ENCODE measurements around the gene DPYD. TPM values are rescaled to one million over a fixed set of nuclear protein-coding genes. Genes with fewer than 3 reads are reported as not detected.

DPYD gene
- total and polyA plus RNA-seq, 2 donors from 2014 or later = 4.9 to 41.6 TPM

- no peaks in the 10 kb centered on the region for H3K36me3 ChIP-seq (ENCODE audit: control insufficient read depth in 2 of 3, insufficient read depth in 3 of 3, low read length in 3 of 3)
- no peak overlapping the region for H3K27ac ChIP-seq (ENCODE audit: low read depth in 2 of 2, low read length in 2 of 2)
- no peaks in the 10 kb centered on the region for H3K27me3 ChIP-seq (ENCODE audit: control insufficient read depth, insufficient read depth, low read length)
- H3K4me3 ChIP-seq (ENCODE audit: low read length in 3 of 3) = no peak overlapping the region
- H3K9ac ChIP-seq (ENCODE audit: low read length in 3 of 3) = no peak overlapping the region
- FAIRE-seq = no peak
- H3K9me3 ChIP-seq (ENCODE audit: control insufficient read depth in 2 of 3, insufficient read depth in 1 of 3, low read length in 3 of 3) = no peaks in the 10 kb centered on the region
- TF ChIP-seq CTCF (IDR thresholded peaks at IDR 0.05; ENCODE audit: borderline replicate concordance, extremely low read depth, insufficient read depth) = no peak
- no peak for DNase-seq
- intact Hi-C loops (cut with DNase I) = no loop called here
- H3K4me1 ChIP-seq (ENCODE audit: control insufficient read depth in 2 of 3, insufficient read depth in 2 of 3, low read depth in 1 of 3, low read length in 3 of 3) = no peaks in the 10 kb centered on the region
Measured at GRCh38 chr1:97904534-97904933, 16.3 kb downstream of the DPYD start.

- DNase-seq (peak in 2 of 5 donors; percentile 33 to 57), FAIRE-seq (peak; percentile 6)
- no peak for TF ChIP-seq CTCF (IDR thresholded peaks at IDR 0.05; ENCODE audit: borderline replicate concordance, extremely low read depth, insufficient read depth)
- H3K36me3 ChIP-seq (ENCODE audit: control insufficient read depth in 2 of 3, insufficient read depth in 3 of 3, low read length in 3 of 3) = no peaks in the 10 kb centered on the region
- H3K27me3 ChIP-seq (ENCODE audit: control insufficient read depth, insufficient read depth, low read length) = no peaks in the 10 kb centered on the region
- no peak overlapping the region for H3K27ac ChIP-seq (ENCODE audit: low read depth in 2 of 2, low read length in 2 of 2)
- no peaks in the 10 kb centered on the region for H3K4me1 ChIP-seq (ENCODE audit: control insufficient read depth in 2 of 3, insufficient read depth in 2 of 3, low read depth in 1 of 3, low read length in 3 of 3)
- no peak overlapping the region for H3K9ac ChIP-seq (ENCODE audit: low read length in 3 of 3)
- intact Hi-C loops (cut with DNase I) = no loop called here
- no peaks in the 10 kb centered on the region for H3K9me3 ChIP-seq (ENCODE audit: control insufficient read depth in 2 of 3, insufficient read depth in 1 of 3, low read length in 3 of 3)
- H3K4me3 ChIP-seq (ENCODE audit: low read length in 3 of 3) = no peak overlapping the region
Measured at GRCh38 chr1:97903626-97904025, 17.2 kb downstream of the DPYD start.

- no peak for TF ChIP-seq CTCF (IDR thresholded peaks at IDR 0.05; ENCODE audit: borderline replicate concordance, extremely low read depth, insufficient read depth)
- no peaks in the 10 kb centered on the region for H3K4me1 ChIP-seq (ENCODE audit: control insufficient read depth in 2 of 3, insufficient read depth in 2 of 3, low read depth in 1 of 3, low read length in 3 of 3)
- H3K9me3 ChIP-seq (ENCODE audit: control insufficient read depth in 2 of 3, insufficient read depth in 1 of 3, low read length in 3 of 3) = no peaks in the 10 kb centered on the region
- H3K27me3 ChIP-seq (ENCODE audit: control insufficient read depth, insufficient read depth, low read length) = no peaks in the 10 kb centered on the region
- H3K36me3 ChIP-seq (ENCODE audit: control insufficient read depth in 2 of 3, insufficient read depth in 3 of 3, low read length in 3 of 3) = no peaks in the 10 kb centered on the region
- intact Hi-C loops (cut with DNase I) = no loop called here
- H3K4me3 ChIP-seq (ENCODE audit: low read length in 3 of 3) = no peak overlapping the region
- no peak overlapping the region for H3K27ac ChIP-seq (ENCODE audit: low read depth in 2 of 2, low read length in 2 of 2)
- H3K9ac ChIP-seq (ENCODE audit: low read length in 3 of 3) = no peak overlapping the region
- no peak for FAIRE-seq
- DNase-seq = no peak
Measured at GRCh38 chr1:97902067-97902466, 18.8 kb downstream of the DPYD start.

- Histone ChIP-seq H3K36me3 (ENCODE audit: control insufficient read depth in 2 of 3, insufficient read depth in 3 of 3, low read length in 3 of 3) (no peaks in the 10 kb centered on the region), H3K27ac (ENCODE audit: low read depth in 2 of 2, low read length in 2 of 2) (no peak overlapping the region), H3K27me3 (ENCODE audit: control insufficient read depth, insufficient read depth, low read length) (no peaks in the 10 kb centered on the region), H3K9me3 (ENCODE audit: control insufficient read depth in 2 of 3, insufficient read depth in 1 of 3, low read length in 3 of 3) (no peaks in the 10 kb centered on the region), H3K4me3 (ENCODE audit: low read length in 3 of 3) (no peak overlapping the region), H3K9ac (ENCODE audit: low read length in 3 of 3) (no peak overlapping the region), H3K4me1 (ENCODE audit: control insufficient read depth in 2 of 3, insufficient read depth in 2 of 3, low read depth in 1 of 3, low read length in 3 of 3) (no peaks in the 10 kb centered on the region)
- DNase-seq (no peak), FAIRE-seq (no peak)
- intact Hi-C loops (cut with DNase I) = no loop called here
- TF ChIP-seq CTCF (IDR thresholded peaks at IDR 0.05; ENCODE audit: borderline replicate concordance, extremely low read depth, insufficient read depth) = no peak
Measured at GRCh38 chr1:97901017-97901658, 19.7 kb downstream of the DPYD start.

All from kidney (tissue), 14 donors.